Dermis lymphatic vessel endothelial cell (primary cell): ENCODE measurements around the gene ADAMTS2. TPM values are rescaled to one million over a fixed set of nuclear protein-coding genes. Genes with fewer than 3 reads are reported as not detected.

ENCODE experiments used
- total RNA-seq: library from RNA; depleted of rRNA; stranded (reverse); fragments of >200 nt; gene quantifications from 2 replicates; pipeline ENCODE4 v1.2.1, GENCODE V29; 2014

Gene ADAMTS2
- 0.26 and 2.1 TPM in 2 replicates for total RNA-seq

DNA sequence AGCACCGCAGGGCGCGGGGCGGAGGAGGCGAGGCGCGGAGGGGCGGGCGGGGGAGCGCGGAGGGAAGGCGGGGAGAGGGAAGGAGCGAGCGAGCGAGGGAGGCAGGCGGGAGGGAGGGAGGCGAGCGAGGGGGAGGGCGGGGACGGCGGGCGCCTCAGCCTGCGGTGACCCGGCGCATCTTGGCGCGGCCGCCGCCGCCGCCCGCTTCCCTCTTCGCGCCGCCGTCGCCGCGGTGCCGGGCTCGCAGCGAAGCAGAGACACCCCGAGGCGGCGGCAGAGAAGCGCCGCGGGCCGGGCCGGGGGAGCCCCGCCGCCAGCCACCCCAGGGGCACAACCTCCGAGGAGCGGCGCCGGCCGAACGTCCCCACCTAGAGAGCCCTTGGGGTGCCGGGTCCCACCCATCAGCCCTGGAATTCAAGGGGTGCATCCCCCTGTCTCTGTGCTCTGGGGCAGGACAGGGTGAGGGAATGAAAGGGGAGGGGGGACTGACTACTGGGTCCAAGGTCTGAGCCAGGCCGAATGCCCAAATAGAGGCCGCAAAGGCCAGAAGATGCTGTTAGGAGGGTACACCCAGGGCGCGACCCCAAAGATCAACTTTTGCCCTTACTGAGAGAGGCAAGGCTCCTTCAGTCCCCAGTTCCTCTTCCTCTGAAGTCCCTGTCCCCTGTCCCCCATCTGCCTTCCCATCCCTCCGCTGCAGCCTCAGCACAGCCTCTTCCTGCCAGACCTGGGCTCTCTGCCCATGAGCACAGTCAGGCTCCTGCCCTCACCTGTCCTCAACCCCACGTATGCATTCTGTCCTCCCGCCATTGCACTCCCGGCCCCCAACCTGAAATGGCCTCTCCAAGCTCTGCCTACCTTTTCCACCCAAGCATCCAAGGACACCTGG, at the start of gene ADAMTS2:
TSS of gene ADAMTS2 (minus strand) at position 29 of the 889 bp plus-strand sequence. CDS start 133 bp downstream, outside the sequence.

Other genes starting within 250 kb of the ADAMTS2 start
- 50.3 and 68.7 TPM in 2 replicates for gene RUFY1, start 205.1 kb upstream of the ADAMTS2 start, total RNA-seq